Activated CD4-positive, alpha-beta T cell treated with anti-CD3 and anti-CD28 coated beads, Interleukin-2, amount 50 U/mL, for 1 hour (primary cell): ENCODE results near the gene CGB1.

ENCODE experiments used
- DNase-seq: peaks from one replicate; pipeline ENCODE4 v3.0.0-alpha.2; 2020

Gene CGB1

GRCh38 chr19:48993175-48994034 is 43.3 kb downstream of the CGB1 start, which contains the start of the genes GYS1 and RUVBL2:
Gene GYS1 (minus strand): TSS chr19:48993309. CDS start chr19:48993112, 197 bp downstream.
Gene RUVBL2 (plus strand): TSS chr19:48993887. CDS start chr19:48993912, 25 bp downstream.
- DNase-seq: peak; percentile 99

DNA sequence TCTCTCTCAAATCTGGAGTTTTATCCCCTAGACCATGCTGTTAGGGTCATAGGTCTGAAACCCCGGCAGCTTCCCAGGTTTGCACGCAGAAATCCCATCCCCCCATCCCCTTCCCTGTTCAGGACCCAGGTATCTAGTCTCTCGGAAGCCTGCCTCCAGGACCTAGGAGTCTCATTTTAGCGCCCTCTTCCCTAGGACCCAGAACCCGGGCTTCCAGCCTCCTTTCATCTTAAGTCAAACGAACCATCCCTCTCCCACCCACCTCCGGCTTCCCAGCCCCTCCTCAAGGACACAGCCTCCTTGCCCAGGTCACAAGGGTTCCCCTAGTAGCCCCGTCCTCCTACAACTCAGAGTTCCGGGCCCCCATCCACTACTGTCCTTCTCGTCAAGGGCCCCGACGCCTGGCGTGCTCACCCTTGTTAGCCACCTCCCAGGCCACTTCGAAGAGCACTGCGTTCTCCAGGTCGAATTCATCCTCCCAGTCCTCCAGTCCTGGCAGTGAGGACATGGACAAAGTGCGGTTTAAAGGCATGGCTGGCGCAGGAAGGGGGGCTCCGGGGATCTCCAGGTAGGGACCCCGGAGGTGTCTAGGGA is 44.0 kb downstream of the CGB1 start:
- DNase-seq: no peak

DNA sequence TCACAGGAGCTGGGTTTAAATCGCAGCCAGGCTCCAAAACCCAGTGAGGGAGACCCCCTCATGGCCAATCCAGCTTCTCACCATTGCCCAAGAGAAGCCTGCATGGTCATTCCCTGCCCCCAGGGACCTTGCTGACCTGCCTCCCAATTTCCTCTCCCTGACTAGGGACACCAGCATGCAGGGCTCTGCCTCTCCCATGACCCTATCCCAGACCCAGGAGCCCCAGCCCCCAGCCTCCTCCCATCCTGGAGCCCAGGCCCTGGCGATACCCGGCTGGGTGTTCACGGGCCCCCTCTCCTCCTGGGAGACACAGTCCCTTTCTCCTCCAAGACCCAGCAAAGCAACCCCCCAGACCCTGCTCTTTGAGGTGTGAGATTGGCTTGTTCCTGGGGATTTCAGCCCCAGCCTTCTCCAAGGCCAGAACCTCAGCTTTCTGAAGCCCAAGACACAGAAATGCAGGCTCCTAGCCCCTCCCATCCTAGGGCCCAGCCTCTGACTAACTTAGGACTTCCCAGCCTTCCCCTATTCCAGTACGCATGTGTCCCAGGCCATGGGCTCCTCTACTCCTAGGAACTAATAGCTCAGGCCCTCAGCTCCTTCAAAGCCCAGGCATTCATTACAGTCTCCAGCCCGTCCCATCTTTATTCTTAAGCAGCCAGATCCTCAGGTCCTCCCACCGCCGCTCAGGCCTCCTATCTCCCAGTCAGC is 44.7 kb downstream of the CGB1 start:
- DNase-seq: no peak

DNA sequence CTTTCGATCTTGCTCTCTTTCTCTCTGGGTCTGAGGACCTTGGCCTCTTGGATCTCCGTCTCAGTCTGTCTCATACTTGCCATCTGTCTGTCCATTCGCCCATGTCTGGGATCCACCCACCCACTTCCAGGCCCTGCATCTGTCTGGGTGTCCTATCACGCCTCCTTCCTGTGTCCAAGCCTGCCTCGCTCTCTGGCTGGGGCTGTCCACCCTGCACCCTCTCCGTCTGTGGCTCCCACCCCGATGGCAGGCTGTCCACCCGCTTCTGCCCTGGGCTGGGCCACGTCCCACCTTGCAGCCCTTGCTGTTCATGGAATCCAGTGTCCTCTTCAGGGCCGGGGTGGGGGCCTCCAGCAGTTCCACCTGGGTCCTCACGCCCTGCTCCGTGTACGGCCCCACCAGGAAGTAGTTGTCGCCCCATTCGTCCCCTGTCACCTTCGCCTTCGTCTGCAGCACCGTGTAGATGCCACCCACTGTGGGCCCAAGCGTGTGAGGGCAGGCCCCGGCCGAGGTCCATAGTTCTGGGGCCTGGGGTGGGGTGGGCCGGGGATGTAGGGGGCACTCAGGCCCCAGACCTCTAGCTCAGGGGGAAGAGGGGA is 45.6 kb downstream of the CGB1 start:
- DNase-seq: no peak

DNA sequence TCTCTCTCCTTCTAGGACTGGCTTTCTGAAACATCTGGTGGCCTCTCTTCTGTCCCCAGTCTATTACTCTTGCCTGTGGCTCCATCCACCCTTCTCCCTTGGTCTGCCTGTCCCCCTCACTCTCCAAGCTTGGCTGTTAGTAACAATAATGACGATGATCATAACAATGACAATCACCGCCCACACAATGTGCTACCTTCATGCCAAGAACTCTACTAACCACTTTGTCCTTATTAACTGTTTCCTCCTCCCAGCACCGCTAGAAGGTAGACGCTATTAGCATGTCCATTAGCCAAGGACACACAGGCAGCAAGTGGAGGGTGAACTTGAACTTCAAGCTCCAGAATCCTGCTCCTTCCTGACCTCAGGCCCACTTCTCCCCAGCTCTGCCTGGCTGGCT is 46.3 kb downstream of the CGB1 start:
- no peak for DNase-seq

DNA sequence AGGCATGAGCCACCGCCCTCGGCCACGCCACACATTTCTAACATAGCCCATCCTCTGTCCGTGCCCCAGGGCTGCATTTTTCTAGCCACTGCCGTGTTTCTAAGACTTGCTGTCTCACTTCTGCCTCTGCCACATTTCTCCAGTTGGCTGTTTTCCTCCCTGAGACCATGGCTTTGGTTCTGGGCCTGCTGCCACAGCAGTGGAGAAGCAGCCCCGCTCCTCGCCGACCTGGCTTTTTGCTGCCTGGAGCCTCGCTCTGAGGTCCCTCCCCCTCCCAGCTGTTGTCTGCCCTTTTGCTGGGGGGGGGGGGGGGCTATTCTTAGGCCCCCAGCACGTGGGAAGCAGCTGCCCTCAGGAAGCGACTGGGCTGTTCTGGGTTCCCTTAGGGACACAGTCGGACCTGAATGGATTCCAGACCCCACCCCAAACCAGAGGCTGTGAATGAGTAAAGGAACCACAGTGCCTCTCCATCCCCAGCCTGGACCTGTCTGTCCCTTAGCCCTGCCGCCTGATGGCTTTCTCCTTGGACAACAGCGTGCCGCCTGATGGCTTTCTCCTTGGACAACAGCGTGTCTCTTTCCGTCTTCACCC is 46.9 kb downstream of the CGB1 start:
- no peak for DNase-seq

DNA sequence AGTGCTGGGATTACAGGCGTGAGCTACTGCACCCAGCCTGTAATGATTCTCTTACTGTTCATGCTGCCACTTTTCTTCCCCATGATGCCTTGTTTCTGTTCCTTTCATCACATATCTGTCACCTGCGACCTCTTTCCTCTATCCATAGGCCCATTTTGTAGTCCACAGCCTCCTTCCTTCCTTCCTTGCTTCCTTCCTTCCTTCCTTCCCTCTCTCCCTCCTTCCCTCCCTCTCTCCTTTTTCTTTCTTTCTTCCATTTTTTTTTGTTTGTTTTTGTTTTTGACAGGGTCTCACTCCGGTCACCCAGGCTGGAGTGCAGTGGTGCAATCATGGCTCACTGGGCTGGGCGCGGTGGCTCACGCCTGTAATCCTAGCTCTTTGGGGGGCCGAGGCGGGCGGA is 47.8 kb downstream of the CGB1 start:
- no peak for DNase-seq

GRCh38 chr19:48988286-48988685 is 48.4 kb downstream of the CGB1 start:
- no peak for DNase-seq

DNA sequence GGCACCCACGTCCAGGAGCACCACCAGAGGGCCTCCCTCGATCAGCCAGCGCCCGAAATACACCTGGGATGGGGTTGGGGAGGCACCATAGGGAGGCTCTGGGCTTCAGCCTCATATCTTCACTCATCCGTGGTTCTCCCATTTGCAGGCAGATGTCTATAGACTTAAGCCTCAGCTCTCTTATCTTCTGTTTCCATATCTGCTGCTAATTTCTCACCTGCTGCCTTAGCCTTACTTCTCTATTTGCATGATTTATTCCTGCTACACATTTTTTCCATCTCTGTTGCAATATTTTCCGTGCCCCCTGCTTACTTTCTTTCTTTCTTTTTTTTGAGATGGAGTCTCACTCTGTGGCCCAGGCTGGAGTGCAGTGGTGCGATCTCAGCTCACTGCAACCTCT is 49.4 kb downstream of the CGB1 start:
- no peak for DNase-seq

GRCh38 chr19:48986211-48986610 is 50.5 kb downstream of the CGB1 start:
- DNase-seq: no peak

- DNase-seq: no peak
These were observed 51.0 kb downstream of the CGB1 start for GRCh38 chr19:48985711-48986110.
